ENCODE data around the gene ARHGAP40.

DNA sequence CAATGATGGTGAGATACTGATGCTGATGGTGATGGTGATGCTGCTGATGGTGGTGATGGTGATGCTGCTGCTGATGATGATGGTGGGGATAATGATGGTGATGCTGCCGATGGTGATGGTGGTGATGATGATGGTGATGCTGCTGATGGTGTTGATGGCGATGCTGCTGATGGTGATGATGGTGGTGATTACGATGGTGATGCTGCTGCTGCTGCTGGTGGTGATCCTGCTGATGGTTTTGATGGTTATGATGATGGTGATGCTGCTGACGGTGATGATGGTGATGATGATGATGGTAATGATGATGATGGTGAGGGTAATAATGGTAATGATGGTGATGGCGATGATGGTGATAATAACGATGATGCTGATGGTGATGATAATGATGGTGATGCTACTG is 50.0 kb downstream of the ARHGAP40 start:
- TF ChIP-seq POLR2AphosphoS5 (IDR thresholded peaks at IDR 0.05; ENCODE audit: borderline replicate concordance, low read depth, low read length) = no peak
- no peak for TF ChIP-seq EZH2 (IDR thresholded peaks at IDR 0.05)
- no peak for TF ChIP-seq FOXP2 (optimal IDR thresholded peaks at IDR 0.05; ENCODE audit: control extremely low read depth, extremely low read length, insufficient read depth)
